Stomach (tissue), 4 donors: ENCODE measurements around the gene NAA40.

Source experiments
- EP300 ChIP-seq: sonication (generic); formaldehyde crosslinking; IDR thresholded peaks from one replicate; pipeline ENCODE4 v1.6.1; 2017; ENCODE audit warnings: antibody characterized with exemption
- POLR2A ChIP-seq, 4 donors: fragments of 450-650 bp; IDR thresholded peaks; one replicate each; pipeline ENCODE4 v1.6.1; 2016; ENCODE audit warnings: antibody characterized with exemption in 4 of 4, control low read depth in 2 of 4, mild to moderate bottlenecking in 1 of 4, moderate library complexity in 1 of 4
- POLR2AphosphoS5 ChIP-seq, 3 donors: sonication (generic); formaldehyde crosslinking; IDR thresholded peaks; one replicate each; pipeline ENCODE4 v1.6.1; 2016; ENCODE audit warnings: antibody characterized with exemption in 3 of 3
- TF ChIP-seq, protein P1 (sequence below), 7 experiments: fragments of 450-650 bp in 4 of 7; fragments of 200-600 bp in 3 of 7; sonication (generic) in 3 of 7; IDR thresholded peaks; one replicate each; pipeline ENCODE4 v1.5.1; 2016 to 2019; ENCODE audit warnings: antibody characterized with exemption in 7 of 7, control low read depth in 2 of 7, mild to moderate bottlenecking in 1 of 7

GRCh38 chr11:63889344-63889743 is 49.5 kb upstream of the NAA40 start:
- TF ChIP-seq, protein P1, sequence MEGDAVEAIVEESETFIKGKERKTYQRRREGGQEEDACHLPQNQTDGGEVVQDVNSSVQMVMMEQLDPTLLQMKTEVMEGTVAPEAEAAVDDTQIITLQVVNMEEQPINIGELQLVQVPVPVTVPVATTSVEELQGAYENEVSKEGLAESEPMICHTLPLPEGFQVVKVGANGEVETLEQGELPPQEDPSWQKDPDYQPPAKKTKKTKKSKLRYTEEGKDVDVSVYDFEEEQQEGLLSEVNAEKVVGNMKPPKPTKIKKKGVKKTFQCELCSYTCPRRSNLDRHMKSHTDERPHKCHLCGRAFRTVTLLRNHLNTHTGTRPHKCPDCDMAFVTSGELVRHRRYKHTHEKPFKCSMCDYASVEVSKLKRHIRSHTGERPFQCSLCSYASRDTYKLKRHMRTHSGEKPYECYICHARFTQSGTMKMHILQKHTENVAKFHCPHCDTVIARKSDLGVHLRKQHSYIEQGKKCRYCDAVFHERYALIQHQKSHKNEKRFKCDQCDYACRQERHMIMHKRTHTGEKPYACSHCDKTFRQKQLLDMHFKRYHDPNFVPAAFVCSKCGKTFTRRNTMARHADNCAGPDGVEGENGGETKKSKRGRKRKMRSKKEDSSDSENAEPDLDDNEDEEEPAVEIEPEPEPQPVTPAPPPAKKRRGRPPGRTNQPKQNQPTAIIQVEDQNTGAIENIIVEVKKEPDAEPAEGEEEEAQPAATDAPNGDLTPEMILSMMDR (IDR thresholded peaks at IDR 0.05) = no peak
- TF ChIP-seq POLR2AphosphoS5 (IDR thresholded peaks at IDR 0.05) = no peak
- no peak for TF ChIP-seq POLR2A (IDR thresholded peaks at IDR 0.05)
- no peak for TF ChIP-seq EP300
